ENCODE data around the gene LRRN4. TPM values are rescaled to one million over a fixed set of nuclear protein-coding genes. Genes with fewer than 3 reads are reported as not detected.
A peak's percentile ranks its signal among the peaks of the same experiment; 100 is the strongest.

LRRN4 gene
- total RNA-seq, 4 donors from 2014 or later, result not detected

GRCh38 chr20:6081236-6081635 is 27.4 kb upstream of the LRRN4 start:
- TF ChIP-seq CTCF (IDR thresholded peaks at IDR 0.05), result no peak
- TF ChIP-seq POLR2A (IDR thresholded peaks at IDR 0.05), result no peak
- DNase-seq (ENCODE audit: low spot score in 2 of 2), result no peak
- H3K4me3 ChIP-seq (ENCODE audit: low read depth, poor library complexity, severe bottlenecking), result no peak overlapping the region
- 47 to 52% methylated on average over 2 of the region's 2 CpGs for WGBS, 2 donors
- intact Hi-C loops (cut with DNase I; ENCODE audit: low total_unique reads), result no loop called here

GRCh38 chr20:6079016-6079415 is 25.2 kb upstream of the LRRN4 start:
- 39 to 46% methylated on average over 2 of the region's 2 CpGs for WGBS, 2 donors
- intact Hi-C loops (cut with DNase I; ENCODE audit: low total_unique reads), result loop anchor here (5.0 kb wide), 1 partner anchor 552 kb away; no protein-coding TSS in a partner anchor
- H3K4me3 ChIP-seq (ENCODE audit: low read depth, poor library complexity, severe bottlenecking), result no peak overlapping the region
- no peak for TF ChIP-seq POLR2A (IDR thresholded peaks at IDR 0.05)
- TF ChIP-seq CTCF (IDR thresholded peaks at IDR 0.05), result no peak
- DNase-seq (ENCODE audit: low spot score in 2 of 2), result no peak

- 49% methylated on average over 8 of the region's 8 CpGs for WGBS, 2 donors
- H3K4me3 ChIP-seq (ENCODE audit: low read depth, poor library complexity, severe bottlenecking), result no peak overlapping the region
- TF ChIP-seq POLR2A (IDR thresholded peaks at IDR 0.05) (no peak), CTCF (IDR thresholded peaks at IDR 0.05) (no peak)
- intact Hi-C loops (cut with DNase I; ENCODE audit: low total_unique reads), result loop anchor here (5.0 kb wide), 1 partner anchor 548 kb away; no protein-coding TSS in a partner anchor
- peak in 1 of 2 donors; percentile 77 for DNase-seq (ENCODE audit: low spot score in 2 of 2)
Observed at GRCh38 chr20:6075428-6076219, 21.8 kb upstream of the LRRN4 start.

GRCh38 chr20:6074784-6075183 is 20.9 kb upstream of the LRRN4 start:
- WGBS, 2 donors, result 63 to 88% methylated on average over 2 of the region's 2 CpGs
- intact Hi-C loops (cut with DNase I; ENCODE audit: low total_unique reads), result loop anchor here (5.0 kb wide), 1 partner anchor 547 kb away; no protein-coding TSS in a partner anchor
- no peak overlapping the region for H3K4me3 ChIP-seq (ENCODE audit: low read depth, poor library complexity, severe bottlenecking)
- TF ChIP-seq CTCF (IDR thresholded peaks at IDR 0.05) (no peak), POLR2A (IDR thresholded peaks at IDR 0.05) (no peak)
- no peak for DNase-seq (ENCODE audit: low spot score in 2 of 2)

GRCh38 chr20:6074145-6074561 is 20.3 kb upstream of the LRRN4 start:
- TF ChIP-seq CTCF (IDR thresholded peaks at IDR 0.05) (no peak), POLR2A (IDR thresholded peaks at IDR 0.05) (no peak)
- 79 to 84% methylated on average over 2 of the region's 2 CpGs for WGBS, 2 donors
- no peak overlapping the region for H3K4me3 ChIP-seq (ENCODE audit: low read depth, poor library complexity, severe bottlenecking)
- intact Hi-C loops (cut with DNase I; ENCODE audit: low total_unique reads), result no loop called here
- DNase-seq (ENCODE audit: low spot score in 2 of 2), result peak in 1 of 2 donors; percentile 56

Data from lower leg skin (tissue), 4 donors.